ENCODE measurements around the gene TCOF1. TPM values are rescaled to one million over a fixed set of nuclear protein-coding genes. Genes with fewer than 3 reads are reported as not detected.

Gene TCOF1
- total and polyA plus RNA-seq, 8 donors: 8.7 to 19.9 (median 13.7) TPM

- no peak for ATAC-seq
- WGBS, 2 donors: 85 to 100% methylated on average over 1 of the region's 1 CpG
- H3K27me3 ChIP-seq: no peaks in the 10 kb centered on the region
- H3K4me1 ChIP-seq: no peaks in the 10 kb centered on the region
- no peak for DNase-seq
- H3K4me3 ChIP-seq: no peak overlapping the region
- H3K9me3 ChIP-seq: no peaks in the 10 kb centered on the region
- no peak for TF ChIP-seq CTCF (IDR thresholded peaks at IDR 0.05)
- no peaks in the 10 kb centered on the region for H3K36me3 ChIP-seq
- FAIRE-seq: no peak
- no peak overlapping the region for H3K27ac ChIP-seq
- intact Hi-C loops (cut with DNase I): loop anchor here in 1 of 3 donors (10.0 kb wide), 1 partner anchor 217 kb away; no protein-coding TSS in a partner anchor
Observed at GRCh38 chr5:150341989-150342388, 15.5 kb upstream of the TCOF1 start.

- no peak for FAIRE-seq
- intact Hi-C loops (cut with DNase I): loop anchor here in 1 of 3 donors (10.0 kb wide), 1 partner anchor 218 kb away; no protein-coding TSS in a partner anchor
- no peak for ATAC-seq
- no peaks in the 10 kb centered on the region for H3K36me3 ChIP-seq
- H3K4me1 ChIP-seq: no peaks in the 10 kb centered on the region
- H3K27ac ChIP-seq: no peak overlapping the region
- 89 to 95% methylated on average over 5 of the region's 5 CpGs for WGBS, 2 donors
- DNase-seq: no peak
- H3K9me3 ChIP-seq: no peaks in the 10 kb centered on the region
- no peaks in the 10 kb centered on the region for H3K27me3 ChIP-seq
- no peak for TF ChIP-seq CTCF (IDR thresholded peaks at IDR 0.05)
- H3K4me3 ChIP-seq: no peak overlapping the region
Observed at GRCh38 chr5:150342583-150342982, 14.9 kb upstream of the TCOF1 start.

DNA sequence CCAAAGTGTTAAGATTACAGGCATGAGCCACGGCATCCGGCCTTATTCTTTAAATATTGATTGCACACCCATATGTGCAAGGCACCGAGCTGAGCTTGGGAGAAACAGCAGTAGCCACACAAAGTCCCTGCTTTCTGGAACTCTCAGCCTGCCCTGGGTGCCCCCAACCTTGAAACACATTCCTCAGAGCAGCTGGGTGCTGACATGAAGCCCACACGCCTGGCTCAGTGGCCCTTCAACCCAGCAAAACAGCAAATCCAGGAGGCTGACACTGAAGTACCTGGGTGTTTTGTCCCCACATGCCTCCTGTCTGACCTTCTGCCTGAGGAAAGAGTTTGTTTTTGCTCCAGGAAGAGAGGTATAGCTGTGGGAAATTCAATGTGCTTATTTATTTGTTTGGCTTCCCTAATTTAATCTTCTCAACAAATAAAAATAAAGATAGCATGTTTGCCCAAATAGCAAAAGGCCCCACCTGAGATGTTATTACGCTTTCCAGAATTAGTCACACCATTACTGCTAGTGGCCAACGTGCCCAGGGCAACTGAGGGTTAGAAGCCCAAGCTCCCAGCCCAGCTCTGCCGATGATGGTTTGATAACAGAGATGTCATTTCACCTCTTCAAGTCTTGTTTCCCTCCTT, 13.4 kb upstream of the TCOF1 start:
- Histone ChIP-seq H3K27ac (no peak overlapping the region), H3K9me3 (no peaks in the 10 kb centered on the region), H3K4me1 (no peaks in the 10 kb centered on the region), H3K36me3 (no peaks in the 10 kb centered on the region), H3K27me3 (no peaks in the 10 kb centered on the region), H3K4me3 (no peak overlapping the region)
- no peak for ATAC-seq
- no peak for FAIRE-seq
- 66 to 74% methylated on average over 7 of the region's 7 CpGs for WGBS, 2 donors
- DNase-seq: no peak
- intact Hi-C loops (cut with DNase I): loop anchor here in 1 of 3 donors (10.0 kb wide), 1 partner anchor 219 kb away; no protein-coding TSS in a partner anchor
- TF ChIP-seq CTCF (IDR thresholded peaks at IDR 0.05): no peak

GRCh38 chr5:150345716-150346115, 11.8 kb upstream of the TCOF1 start:
- 69% methylated on average over 5 of the region's 5 CpGs for WGBS, 2 donors
- Histone ChIP-seq H3K36me3 (no peaks in the 10 kb centered on the region), H3K4me1 (no peaks in the 10 kb centered on the region), H3K4me3 (no peak overlapping the region), H3K9me3 (no peaks in the 10 kb centered on the region), H3K27me3 (no peaks in the 10 kb centered on the region), H3K27ac (no peak overlapping the region)
- intact Hi-C loops (cut with DNase I): loop anchor here in 1 of 3 donors (10.0 kb wide), 1 partner anchor 221 kb away; no protein-coding TSS in a partner anchor
- FAIRE-seq (no peak), ATAC-seq (no peak), DNase-seq (no peak)
- TF ChIP-seq CTCF (IDR thresholded peaks at IDR 0.05): no peak

DNA sequence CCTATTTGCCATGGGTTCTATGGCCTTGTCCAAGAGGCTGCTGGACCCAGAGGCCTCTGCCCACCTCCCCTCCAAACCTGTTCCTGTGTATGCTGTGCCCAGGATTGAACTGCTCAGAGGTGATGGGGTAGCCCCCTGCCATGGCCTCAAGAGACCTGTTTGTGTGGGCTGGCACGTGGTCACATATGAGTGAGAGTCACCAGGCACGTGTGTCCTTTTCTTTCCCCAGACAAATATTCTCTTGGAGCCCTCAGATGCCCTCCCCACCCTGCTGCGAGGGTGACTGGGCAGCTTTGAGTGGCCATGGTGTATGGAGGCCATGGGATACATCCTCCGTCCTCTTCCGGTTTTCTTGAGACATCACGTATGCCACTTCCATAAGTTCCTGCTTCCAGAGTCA, 10.9 kb upstream of the TCOF1 start:
- 80 to 84% methylated on average over 6 of the region's 6 CpGs for WGBS, 2 donors
- no peak overlapping the region for H3K4me3 ChIP-seq
- ATAC-seq (no peak), FAIRE-seq (no peak), DNase-seq (no peak)
- H3K9me3 ChIP-seq: no peaks in the 10 kb centered on the region
- intact Hi-C loops (cut with DNase I): loop anchor here in 1 of 3 donors (10.0 kb wide), 1 partner anchor 222 kb away; no protein-coding TSS in a partner anchor
- H3K27ac ChIP-seq: no peak overlapping the region
- no peak for TF ChIP-seq CTCF (IDR thresholded peaks at IDR 0.05)
- H3K36me3 ChIP-seq: no peaks in the 10 kb centered on the region
- H3K27me3 ChIP-seq: no peaks in the 10 kb centered on the region
- no peaks in the 10 kb centered on the region for H3K4me1 ChIP-seq

All from pancreas (tissue), 10 donors.